Loucy (cell line): ENCODE data around the gene GNAI3.

Experiments
- H2AFZ ChIP-seq: fragments of 200-600 bp; sonication (generic); 2 replicates; pipeline ENCODE4 v1.6.0; 2016; ENCODE audit warnings: antibody characterized with exemption, mild to moderate bottlenecking, low read length, moderate library complexity
- H3F3A ChIP-seq: fragments of 200-600 bp; 2 replicates; pipeline ENCODE4 v1.6.0; 2016; ENCODE audit warnings: antibody characterized with exemption, low read depth, mild to moderate bottlenecking
- H3K27me3 ChIP-seq: fragments of 200-600 bp; sonication (generic); 2 replicates; pipeline ENCODE4 v1.6.1; 2014; ENCODE audit warnings: low read length, mild to moderate bottlenecking; ENCODE audit not compliant: insufficient read depth, poor library complexity, severe bottlenecking
- H3K36me3 ChIP-seq: fragments of 200-600 bp; sonication (generic); 2 replicates; pipeline ENCODE4 v1.6.1; 2016; ENCODE audit warnings: low read length; ENCODE audit not compliant: insufficient read depth
- H3K4me1 ChIP-seq: fragments of 200-600 bp; sonication (generic); 2 replicates; pipeline ENCODE4 v1.5.1; 2014; ENCODE audit warnings: low read length, mild to moderate bottlenecking; ENCODE audit not compliant: insufficient read depth, poor library complexity, severe bottlenecking
- H3K4me2 ChIP-seq: fragments of 200-600 bp; sonication (generic); 2 replicates; pipeline ENCODE4 v1.6.0; 2014; ENCODE audit warnings: antibody characterized with exemption, low read length, low read depth, mild to moderate bottlenecking; ENCODE audit not compliant: poor library complexity, severe bottlenecking
- H3K4me3 ChIP-seq: fragments of 200-600 bp; sonication (generic); 2 replicates; pipeline ENCODE4 v1.5.1; 2014; ENCODE audit warnings: low read length, mild to moderate bottlenecking, mixed read lengths; ENCODE audit not compliant: poor library complexity, severe bottlenecking
- H3K79me2 ChIP-seq: fragments of 200-600 bp; sonication (generic); 2 replicates; pipeline ENCODE4 v1.6.1; 2014; ENCODE audit warnings: low read length; ENCODE audit not compliant: insufficient read depth
- H3K9ac ChIP-seq: fragments of 200-600 bp; sonication (generic); 2 replicates; pipeline ENCODE4 v1.6.0; 2014; ENCODE audit warnings: mild to moderate bottlenecking, low read depth, low read length, moderate library complexity; ENCODE audit not compliant: poor library complexity, severe bottlenecking
- H3K9me2 ChIP-seq: fragments of 200-600 bp; sonication (generic); replicated peaks from 2 replicates; pipeline ENCODE4 v1.6.1; 2016; ENCODE audit warnings: low read depth, low read length, mixed read lengths
- H3K9me3 ChIP-seq: fragments of 200-600 bp; sonication (generic); 2 replicates; pipeline ENCODE4 v1.6.1; 2014; ENCODE audit warnings: mild to moderate bottlenecking, antibody characterized with exemption, low read length, low read depth; ENCODE audit not compliant: insufficient read depth
- H4K20me1 ChIP-seq: fragments of 200-600 bp; sonication (generic); 2 replicates; pipeline ENCODE4 v1.6.0; 2014; ENCODE audit warnings: antibody characterized with exemption, low read length, mild to moderate bottlenecking; ENCODE audit not compliant: insufficient read depth, poor library complexity, severe bottlenecking
- EZH2phosphoT487 ChIP-seq: fragments of 200-600 bp; IDR thresholded peaks from 2 replicates; pipeline ENCODE4 v1.6.1; 2018; ENCODE audit warnings: antibody characterized with exemption, mild to moderate bottlenecking, moderate library complexity, borderline replicate concordance
- TF ChIP-seq, protein P1 (sequence below): fragments of 200-600 bp; sonication (generic); conservative IDR thresholded peaks from 2 replicates; pipeline ENCODE4 v1.5.1; 2014; ENCODE audit warnings: mild to moderate bottlenecking, antibody characterized with exemption, low read length

Gene GNAI3

GRCh38 chr1:109644670-109645069, 96.3 kb downstream of the GNAI3 start:
- no peak overlapping the region for H3K9ac ChIP-seq
- TF ChIP-seq, protein P1, sequence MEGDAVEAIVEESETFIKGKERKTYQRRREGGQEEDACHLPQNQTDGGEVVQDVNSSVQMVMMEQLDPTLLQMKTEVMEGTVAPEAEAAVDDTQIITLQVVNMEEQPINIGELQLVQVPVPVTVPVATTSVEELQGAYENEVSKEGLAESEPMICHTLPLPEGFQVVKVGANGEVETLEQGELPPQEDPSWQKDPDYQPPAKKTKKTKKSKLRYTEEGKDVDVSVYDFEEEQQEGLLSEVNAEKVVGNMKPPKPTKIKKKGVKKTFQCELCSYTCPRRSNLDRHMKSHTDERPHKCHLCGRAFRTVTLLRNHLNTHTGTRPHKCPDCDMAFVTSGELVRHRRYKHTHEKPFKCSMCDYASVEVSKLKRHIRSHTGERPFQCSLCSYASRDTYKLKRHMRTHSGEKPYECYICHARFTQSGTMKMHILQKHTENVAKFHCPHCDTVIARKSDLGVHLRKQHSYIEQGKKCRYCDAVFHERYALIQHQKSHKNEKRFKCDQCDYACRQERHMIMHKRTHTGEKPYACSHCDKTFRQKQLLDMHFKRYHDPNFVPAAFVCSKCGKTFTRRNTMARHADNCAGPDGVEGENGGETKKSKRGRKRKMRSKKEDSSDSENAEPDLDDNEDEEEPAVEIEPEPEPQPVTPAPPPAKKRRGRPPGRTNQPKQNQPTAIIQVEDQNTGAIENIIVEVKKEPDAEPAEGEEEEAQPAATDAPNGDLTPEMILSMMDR, result no peak
- no peak for TF ChIP-seq EZH2phosphoT487
- no peak overlapping the region for H3K4me3 ChIP-seq
- H3K4me1 ChIP-seq, result peaks cover 9% of the 10 kb centered on the region
- H3K9me3 ChIP-seq, result no peaks in the 10 kb centered on the region
- H3K36me3 ChIP-seq, result no peaks in the 10 kb centered on the region
- no peaks in the 10 kb centered on the region for H3K9me2 ChIP-seq
- H3K79me2 ChIP-seq, result no peaks in the 10 kb centered on the region
- no peaks in the 10 kb centered on the region for H4K20me1 ChIP-seq
- H3K4me2 ChIP-seq, result no peak overlapping the region
- H2AFZ ChIP-seq, result no peak overlapping the region
- no peaks in the 10 kb centered on the region for H3K27me3 ChIP-seq
- no peaks in the 10 kb centered on the region; the same call in 1 of the 2 replicates for H3F3A ChIP-seq

GRCh38 chr1:109649491-109649914, 101.1 kb downstream of the GNAI3 start:
- no peaks in the 10 kb centered on the region for H3K79me2 ChIP-seq
- no peaks in the 10 kb centered on the region for H3K9me2 ChIP-seq
- H3K4me1 ChIP-seq, result peaks cover 3% of the 10 kb centered on the region
- H3K36me3 ChIP-seq, result no peaks in the 10 kb centered on the region
- peak overlapping the region; percentile 40 for H3K4me3 ChIP-seq
- peak overlapping the region; percentile 86 for H2AFZ ChIP-seq
- H4K20me1 ChIP-seq, result no peaks in the 10 kb centered on the region
- no peak overlapping the region for H3K9ac ChIP-seq
- H3K4me2 ChIP-seq, result peak overlapping the region; percentile 35
- no peak for TF ChIP-seq EZH2phosphoT487
- TF ChIP-seq, protein P1, result peak; percentile 62
- no peaks in the 10 kb centered on the region for H3F3A ChIP-seq
- H3K9me3 ChIP-seq, result no peaks in the 10 kb centered on the region
- no peaks in the 10 kb centered on the region for H3K27me3 ChIP-seq

DNA sequence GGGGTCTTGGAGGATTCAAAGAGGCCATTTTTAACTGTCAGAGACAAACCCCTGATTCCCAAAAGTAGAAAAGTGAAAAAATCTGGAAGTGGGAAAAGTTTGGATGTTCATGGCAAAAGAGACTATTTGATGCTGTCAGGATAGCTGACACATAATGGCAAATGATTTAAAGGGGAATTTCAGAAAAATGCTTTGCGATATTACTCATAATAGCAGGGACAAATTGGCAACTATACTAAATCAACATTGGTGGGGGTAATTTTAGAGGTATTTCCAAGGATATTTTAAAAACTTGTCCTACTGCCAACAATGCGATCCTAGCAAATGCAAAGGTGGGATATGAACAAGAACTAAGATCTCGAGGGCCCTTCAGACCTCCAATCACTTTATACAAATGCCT, 102.2 kb downstream of the GNAI3 start:
- Histone ChIP-seq H3K4me1 (peaks cover 3% of the 10 kb centered on the region), H2AFZ (no peak overlapping the region), H3K9me3 (no peaks in the 10 kb centered on the region), H3K9ac (no peak overlapping the region), H3K9me2 (no peaks in the 10 kb centered on the region), H4K20me1 (no peaks in the 10 kb centered on the region), H3K27me3 (no peaks in the 10 kb centered on the region), H3K79me2 (no peaks in the 10 kb centered on the region), H3F3A (no peaks in the 10 kb centered on the region), H3K36me3 (no peaks in the 10 kb centered on the region), H3K4me2 (no peak overlapping the region), H3K4me3 (no peak overlapping the region)
- TF ChIP-seq, protein P1, result no peak
- TF ChIP-seq EZH2phosphoT487, result no peak
